GM21447 (cell line): ENCODE data around the gene USP24.

Experiments
- ATAC-seq: cut with Tn5 transposase; IDR thresholded peaks from one replicate; pipeline ENCODE4 v1.9.1; 2021; ENCODE audit not compliant: unreplicated experiment

Gene USP24

DNA sequence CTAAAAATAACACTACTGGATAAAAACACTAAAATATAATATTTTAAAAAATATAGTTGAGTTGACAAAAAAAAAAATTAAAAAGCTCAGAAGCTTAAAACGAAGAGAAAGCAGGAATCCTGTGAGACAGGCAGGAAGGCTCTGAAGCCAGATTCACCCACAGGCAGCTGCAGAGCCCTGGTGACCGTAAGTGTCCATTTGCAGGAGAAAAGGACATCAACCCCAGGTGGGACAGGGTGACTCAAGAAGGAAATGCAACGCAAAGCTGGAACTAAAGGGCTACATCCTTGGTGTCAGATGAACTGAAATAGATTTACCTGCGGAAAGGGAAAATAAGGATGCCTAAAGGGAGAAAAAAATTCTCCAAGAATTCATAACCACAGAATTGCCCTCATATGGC, 46.8 kb downstream of the USP24 start:
- ATAC-seq, result no peak

DNA sequence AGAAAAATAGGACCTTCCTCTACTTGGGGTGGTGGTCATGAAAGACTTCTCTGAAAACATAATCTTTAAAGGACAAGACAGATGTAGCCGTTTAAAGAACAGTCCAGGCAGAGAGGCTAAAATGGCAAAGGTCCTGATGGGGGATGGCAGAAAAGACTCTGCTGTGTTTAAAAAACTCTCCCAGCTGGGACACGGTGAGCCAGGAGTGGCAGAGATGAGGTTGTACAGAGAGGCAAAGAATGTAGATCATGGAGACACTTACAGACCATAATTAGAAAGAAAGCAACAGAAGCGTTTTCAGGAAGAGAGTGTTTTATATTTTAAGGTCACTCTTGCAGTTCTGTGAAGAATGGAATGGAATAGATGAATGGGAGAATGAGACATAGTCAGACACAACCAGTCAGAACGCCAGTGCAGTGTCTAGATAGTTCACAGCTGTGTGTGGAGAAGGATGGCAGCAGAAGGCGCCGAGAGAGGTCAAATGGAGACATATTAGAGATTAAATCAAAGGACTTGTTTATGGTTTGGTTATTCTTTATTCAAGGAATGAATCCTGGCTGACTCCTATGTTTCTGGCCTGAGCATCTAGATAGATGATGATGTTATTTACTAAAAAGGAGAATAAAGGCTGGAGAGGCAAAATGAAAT, 47.8 kb downstream of the USP24 start:
- ATAC-seq, result no peak

DNA sequence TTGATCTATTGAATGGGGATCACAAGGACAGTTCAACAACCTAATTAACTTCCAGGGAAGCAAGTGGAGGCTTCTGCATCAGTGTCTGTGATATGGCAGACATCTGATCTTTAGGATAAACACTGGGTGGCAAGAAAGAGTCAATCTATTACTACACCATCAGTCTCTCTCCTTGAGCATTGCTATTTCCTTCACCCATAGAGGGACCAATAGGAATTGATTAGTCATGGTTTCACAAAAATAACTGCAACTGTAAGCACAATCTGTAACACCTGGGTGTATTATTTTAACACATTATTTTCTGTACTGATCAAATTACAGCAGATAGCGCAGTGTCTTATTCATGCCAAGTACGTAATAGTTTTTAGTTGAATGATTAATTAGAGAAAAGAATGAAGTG, 50.3 kb downstream of the USP24 start:
- no peak for ATAC-seq

DNA sequence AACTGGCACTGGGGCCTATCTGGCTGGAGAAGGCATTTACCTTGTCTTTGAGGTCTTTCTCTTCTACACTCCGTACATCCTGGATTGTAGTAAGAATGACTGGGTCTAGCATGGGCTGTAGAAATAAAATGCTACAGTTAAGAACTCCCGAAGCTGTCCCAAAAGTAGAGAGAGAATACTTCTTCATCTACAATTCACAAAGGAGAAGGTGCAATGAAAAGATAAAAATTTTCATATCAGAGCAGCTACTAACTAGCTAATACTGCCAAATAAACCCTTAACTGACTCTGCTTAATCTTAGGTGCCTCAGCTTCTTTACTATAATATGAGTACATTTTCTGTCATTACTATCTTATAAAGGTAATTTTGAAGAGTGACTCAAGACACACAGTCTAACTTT, 55.6 kb downstream of the USP24 start:
- no peak for ATAC-seq

DNA sequence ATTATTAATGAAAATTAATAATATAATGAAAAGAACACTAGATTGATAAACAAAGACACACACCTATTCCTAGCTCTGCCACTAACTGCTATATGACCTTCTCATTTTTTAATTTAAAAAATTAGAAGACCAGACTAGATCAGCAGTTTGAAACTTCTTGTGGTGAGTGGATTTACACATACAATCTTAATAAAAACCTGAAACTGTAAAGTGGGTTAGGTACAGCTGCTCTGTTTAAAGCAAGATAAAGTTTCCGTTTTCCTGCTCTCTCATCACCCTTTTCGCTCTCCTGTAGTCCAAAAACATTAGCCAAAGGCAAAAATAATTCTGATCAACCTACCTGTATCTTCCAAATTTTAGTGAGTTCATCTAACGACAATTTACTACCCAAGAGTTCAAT, 58.6 kb downstream of the USP24 start:
- ATAC-seq, result no peak

DNA sequence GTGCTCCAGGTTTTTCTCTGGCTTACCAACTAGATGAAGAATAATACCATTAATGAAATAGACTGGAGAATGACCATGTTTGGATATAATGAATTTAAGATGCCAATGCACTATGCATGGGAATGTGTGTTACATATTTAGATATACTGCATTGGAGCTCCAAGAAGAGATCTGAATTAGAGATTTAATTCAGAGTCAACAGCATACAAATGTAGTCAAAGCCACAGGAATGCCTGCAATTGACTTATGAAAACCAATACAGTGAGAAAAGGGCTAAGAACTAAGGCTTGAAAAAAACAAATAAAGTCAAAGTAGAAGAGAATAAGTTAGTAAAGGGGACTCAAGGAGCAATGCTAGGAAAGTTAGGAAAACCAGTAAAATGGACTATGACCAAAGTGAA, 59.1 kb downstream of the USP24 start:
- no peak for ATAC-seq

- no peak for ATAC-seq
Observed at GRCh38 chr1:55155522-55155921, 59.6 kb downstream of the USP24 start.

DNA sequence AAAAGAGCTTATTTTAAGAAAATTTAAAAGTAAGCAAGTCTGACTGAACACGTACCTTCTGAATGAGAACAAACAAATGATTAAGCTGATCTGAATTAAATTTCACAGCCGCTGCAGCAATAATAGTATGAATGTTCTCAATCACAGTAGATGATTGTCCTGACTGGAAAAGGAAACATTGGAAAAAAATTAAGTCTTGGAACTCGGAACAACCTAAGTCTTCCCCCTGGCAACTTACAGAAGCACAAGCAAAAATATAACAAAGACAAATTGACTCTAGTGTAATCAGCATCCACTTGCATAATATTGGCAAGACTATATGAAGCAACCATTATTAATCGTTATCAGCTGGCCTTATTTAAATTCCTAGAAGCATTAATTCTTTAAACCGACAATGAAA, 60.5 kb downstream of the USP24 start:
- ATAC-seq, result no peak

DNA sequence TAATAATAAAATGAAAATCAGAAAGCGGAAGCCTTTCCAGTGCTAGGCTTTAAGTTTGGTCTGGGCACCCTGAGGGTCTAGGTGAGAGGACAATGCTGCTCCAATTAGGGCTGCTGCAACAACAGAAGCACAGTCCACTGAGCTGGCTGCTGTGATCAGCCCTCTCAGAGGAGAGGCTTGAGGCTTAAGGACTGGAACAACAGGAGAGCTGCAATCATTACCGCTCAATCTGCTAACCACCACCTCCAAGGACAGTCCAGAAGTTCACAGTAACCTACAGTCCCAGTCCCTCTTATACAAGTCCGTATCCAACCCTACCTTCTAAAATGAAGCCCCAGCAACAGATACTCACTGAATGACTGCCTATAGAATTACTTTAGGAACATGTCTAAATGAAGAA, 62.1 kb downstream of the USP24 start:
- no peak for ATAC-seq

DNA sequence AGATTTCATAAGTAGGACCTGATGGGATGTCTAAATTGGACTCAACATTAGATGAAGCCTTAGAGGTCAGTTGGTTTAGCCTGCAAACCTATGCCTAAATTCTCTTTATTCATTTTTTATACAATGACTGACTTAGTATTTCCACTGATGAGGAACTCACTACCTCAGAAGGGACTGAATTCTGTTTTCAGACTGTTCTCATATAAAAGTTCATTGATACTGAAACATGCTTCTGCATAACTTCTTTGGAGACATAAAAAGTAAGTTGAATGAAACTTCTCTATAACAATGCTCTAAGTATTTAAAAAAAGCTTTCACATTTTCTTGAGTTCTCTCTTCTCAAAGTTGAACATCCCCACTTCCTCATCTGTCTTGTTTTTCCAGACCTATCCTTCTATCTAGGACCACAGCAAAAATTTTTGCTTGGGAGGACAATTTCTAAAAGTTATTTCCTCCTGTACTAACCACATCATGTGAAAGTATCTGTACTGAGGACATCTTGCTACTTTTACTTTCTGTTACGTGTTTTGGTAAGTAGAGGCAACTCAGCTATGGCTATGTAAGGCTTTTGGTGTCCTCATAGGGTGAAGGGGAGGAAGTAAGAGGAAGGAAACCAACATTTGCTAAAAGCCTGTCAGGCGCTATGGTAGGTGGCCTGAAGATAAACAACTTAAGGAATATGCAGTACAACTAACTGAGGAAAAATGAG, 64.1 kb downstream of the USP24 start:
- ATAC-seq, result peak; percentile 90

DNA sequence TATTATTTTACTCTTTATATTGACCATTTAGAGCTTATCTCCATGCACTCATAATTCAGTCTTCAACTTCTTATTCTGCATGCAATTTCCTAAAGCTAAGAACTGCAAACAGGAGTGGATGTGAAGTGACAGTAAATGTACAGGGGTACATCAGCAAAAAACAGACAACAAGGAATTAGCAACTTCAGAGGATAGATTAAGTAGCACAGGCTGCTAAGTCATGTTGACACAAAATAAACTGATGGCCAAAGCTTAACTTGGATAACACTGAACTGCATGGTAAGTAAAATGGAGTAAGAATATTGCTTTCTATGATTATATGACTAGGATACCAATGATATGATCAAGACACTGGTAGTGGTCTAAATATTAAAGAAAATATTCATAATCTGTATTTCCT, 66.5 kb downstream of the USP24 start:
- no peak for ATAC-seq

- no peak for ATAC-seq
Observed at GRCh38 chr1:55147524-55147923, 67.6 kb downstream of the USP24 start.

- no peak for ATAC-seq
Observed at GRCh38 chr1:55146781-55147180, 68.4 kb downstream of the USP24 start.

DNA sequence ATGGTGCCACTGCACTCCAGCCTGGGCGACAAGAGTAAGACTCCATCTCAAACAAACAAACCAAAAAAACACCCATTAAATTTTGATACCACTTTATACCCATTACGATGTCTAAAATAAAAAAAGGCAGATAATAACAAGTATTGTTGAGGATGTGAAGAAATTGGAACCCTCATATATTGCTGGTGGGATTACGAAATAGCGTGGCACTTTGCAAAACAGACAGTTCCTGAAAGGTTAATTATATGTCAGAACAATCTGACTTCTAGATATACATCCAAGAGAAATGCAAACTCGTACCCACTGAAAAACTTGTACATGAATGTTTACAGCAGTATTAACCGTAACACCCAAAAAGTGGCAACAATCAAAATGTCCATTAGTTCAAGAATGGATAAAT, 70.3 kb downstream of the USP24 start:
- ATAC-seq, result no peak

DNA sequence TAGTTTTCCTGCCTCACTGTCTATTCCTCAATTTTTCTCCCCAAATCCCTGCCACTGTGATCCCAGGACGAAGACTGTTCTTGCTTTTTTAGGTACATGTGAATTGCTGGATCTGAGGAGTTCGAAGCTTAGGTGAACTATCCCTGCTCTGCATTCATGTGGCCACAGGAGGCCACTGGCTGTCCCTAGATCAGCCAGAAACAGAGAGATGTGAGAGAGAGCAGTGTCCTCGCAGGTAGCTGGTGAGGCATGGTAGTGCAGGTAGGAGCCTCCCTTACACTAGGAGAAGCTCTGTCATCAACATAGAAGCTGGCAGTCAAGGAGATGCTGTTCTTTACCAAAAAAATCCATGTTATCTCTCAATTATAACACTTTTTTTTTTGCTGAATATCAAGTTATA, 71.5 kb downstream of the USP24 start:
- no peak for ATAC-seq

GRCh38 chr1:55141295-55141893, 73.8 kb downstream of the USP24 start:
- ATAC-seq, result no peak

DNA sequence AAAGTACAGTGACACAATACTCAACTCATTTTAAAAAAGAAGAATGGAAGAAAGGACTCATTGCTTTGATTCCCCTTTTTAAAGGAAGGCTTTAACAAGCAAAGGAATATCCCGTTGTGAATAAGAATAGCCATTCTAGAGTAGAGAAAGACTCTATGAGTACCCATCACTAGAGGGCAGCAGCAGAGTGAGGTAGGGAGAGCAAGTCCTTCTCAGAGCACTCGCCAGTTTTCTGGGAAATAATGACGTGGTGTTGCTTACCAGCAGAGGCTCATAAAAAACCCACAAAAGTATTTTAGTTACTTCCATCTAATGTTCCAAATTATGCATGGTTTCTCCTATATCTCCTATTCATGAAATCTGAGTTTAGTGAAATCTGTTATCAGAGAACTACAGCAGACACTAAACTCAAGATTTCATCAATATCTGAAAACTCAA, 74.6 kb downstream of the USP24 start:
- peak; percentile 96 for ATAC-seq

GRCh38 chr1:55140137-55140536, 75.0 kb downstream of the USP24 start:
- ATAC-seq, result no peak

- ATAC-seq, result no peak
Observed at GRCh38 chr1:55138823-55139222, 76.3 kb downstream of the USP24 start.

DNA sequence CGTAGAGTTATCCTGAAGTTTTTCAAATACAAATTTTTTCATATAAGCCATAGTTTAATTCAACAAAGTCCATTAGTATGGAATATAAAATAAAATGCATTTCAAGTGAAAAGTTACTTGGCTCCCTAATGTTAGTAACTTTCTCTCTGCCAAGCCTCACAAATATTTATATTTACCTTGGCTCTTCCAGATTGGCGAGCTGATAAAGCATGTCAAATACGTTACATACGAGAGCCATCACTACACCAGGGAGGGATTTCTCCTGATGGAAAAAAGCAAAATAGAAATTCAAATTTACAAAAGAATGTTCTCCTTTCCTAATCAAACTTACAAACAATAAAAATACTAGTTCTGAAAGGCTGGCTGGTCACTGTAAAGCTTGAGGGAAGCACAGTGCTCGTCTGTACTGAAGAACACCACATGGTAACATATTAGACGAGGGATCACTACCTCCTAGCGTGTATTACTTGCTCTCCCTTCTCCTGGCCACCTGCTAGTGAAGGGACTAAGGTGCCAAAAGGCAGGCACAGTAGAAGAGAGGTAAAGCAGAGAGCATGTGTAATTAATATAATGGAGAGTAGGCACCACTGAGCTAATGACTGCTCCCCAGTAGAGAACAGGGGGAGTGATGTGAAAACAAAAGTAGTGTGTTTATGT, 80.9 kb downstream of the USP24 start:
- no peak for ATAC-seq

GRCh38 chr1:55131801-55132200, 83.4 kb downstream of the USP24 start:
- ATAC-seq, result no peak

- no peak for ATAC-seq
Observed at GRCh38 chr1:55131218-55131617, 83.9 kb downstream of the USP24 start.
